Thyroid gland (tissue), 4 donors: ENCODE results near the gene CLDN4. TPM values are rescaled to one million over a fixed set of nuclear protein-coding genes. Genes with fewer than 3 reads are reported as not detected.
A peak's percentile ranks its signal among the peaks of the same experiment; 100 is the strongest.
"Not testable (repeated sequence)": the region's sequence is repeated elsewhere in the genome, so short reads cannot be mapped to it uniquely, and the experiment has no call there.

Source experiments
- DNase-seq, 2 donors: peaks; one replicate each; pipeline ENCODE4 v3.0.0-alpha.2; 2019
- H3K27ac ChIP-seq, 3 donors: fragments of 200-600 bp; sonication (generic); 1 replicate in 2 of 3; 2 replicates in 1 of 3; pipeline ENCODE4 v1.5.1; 2016 to 2019; ENCODE audit warnings: mild to moderate bottlenecking in 1 of 3, moderate library complexity in 1 of 3
- H3K27me3 ChIP-seq: fragments of 200-600 bp; sonication (generic); one replicate; pipeline ENCODE4 v1.5.1; 2019
- H3K36me3 ChIP-seq, 2 donors: fragments of 200-600 bp; sonication (generic); one replicate each; pipeline ENCODE4 v1.5.1; 2016 to 2019
- H3K4me1 ChIP-seq, 2 donors: fragments of 200-600 bp; sonication (generic); one replicate each; pipeline ENCODE4 v1.5.1; 2017 to 2019
- H3K4me3 ChIP-seq, 3 donors: fragments of 200-600 bp; sonication (generic); replicated peaks in 1 of 3; 1 replicate in 2 of 3; 2 replicates in 1 of 3; pipeline ENCODE4 v1.5.1; 2016; ENCODE audit warnings: mild to moderate bottlenecking in 1 of 3
- H3K9me3 ChIP-seq: fragments of 200-600 bp; sonication (generic); one replicate; pipeline ENCODE4 v1.5.1; 2017
- POLR2A ChIP-seq, 2 donors: fragments of 450-650 bp; IDR thresholded peaks; one replicate each; pipeline ENCODE4 v1.6.1; 2017; ENCODE audit warnings: antibody characterized with exemption in 2 of 2, mild to moderate bottlenecking in 2 of 2, moderate library complexity in 1 of 2
- WGBS, 2 donors: methylation state at CpG; one replicate each; pipeline ENCODE4 v1.1.5; 2017; 5-methylcytosine and 5-hydroxymethylcytosine counted together
- intact Hi-C: fragments of 100-400 bp; cut with DNase I; formaldehyde crosslinking; loops from one replicate; pipeline ENCODE4 v1.15.1; 2023
- total RNA-seq, 4 donors: library from RNA; depleted of rRNA; stranded (reverse); fragments of >200 nt; gene quantifications; one replicate each; pipeline ENCODE4 v1.2.3, GENCODE V29; 2016
- TF ChIP-seq, protein P1 (sequence below), 6 experiments: fragments of 200-600 bp in 3 of 6; fragments of 450-650 bp in 3 of 6; sonication (generic) in 3 of 6; IDR thresholded peaks; one replicate each; pipeline ENCODE4 v1.5.1; 2016 to 2019; ENCODE audit warnings: antibody characterized with exemption in 6 of 6, mild to moderate bottlenecking in 2 of 6, inconsistent platforms in 1 of 6, moderate library complexity in 1 of 6

CLDN4 gene
- total RNA-seq, 4 donors from 2014 or later: 178 to 301 (median 196) TPM

DNA sequence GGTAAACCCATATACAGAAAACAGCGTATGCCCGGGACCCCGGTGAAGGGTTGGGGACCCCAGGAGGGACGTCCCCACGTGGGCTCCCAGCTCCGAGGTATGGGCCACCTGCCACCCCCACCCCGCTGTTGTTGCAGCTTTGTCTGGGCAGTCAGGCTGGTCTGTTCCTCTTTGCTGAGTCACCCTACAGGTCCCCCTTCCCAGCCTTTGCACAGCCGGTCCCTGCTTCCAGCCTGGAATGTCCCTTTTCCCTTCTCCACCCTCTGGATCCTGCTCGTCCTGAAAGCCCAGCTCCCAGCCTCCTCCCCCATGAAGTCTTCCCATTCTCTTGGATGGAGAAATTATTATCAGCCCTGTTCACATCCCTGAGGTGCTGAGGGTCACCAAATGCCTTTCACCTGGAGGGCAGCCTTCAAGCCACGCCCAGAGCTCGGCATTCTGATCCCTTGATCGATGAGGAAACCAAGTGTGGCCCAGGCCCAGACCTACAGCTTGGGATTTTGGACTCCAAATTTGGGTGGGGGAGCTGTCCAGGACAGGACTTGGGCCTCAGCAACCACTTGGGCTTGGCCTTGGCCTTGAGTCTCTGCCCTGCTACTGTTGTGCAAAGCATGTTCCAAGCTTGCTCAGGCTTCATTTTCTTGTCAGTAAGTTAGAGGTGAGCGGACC is 2.6 kb downstream of the CLDN4 start:
- intact Hi-C loops: no loop called here
- peak in 1 of 2 donors; percentile 50 for TF ChIP-seq POLR2A (IDR thresholded peaks at IDR 0.05)
- TF ChIP-seq, protein P1, sequence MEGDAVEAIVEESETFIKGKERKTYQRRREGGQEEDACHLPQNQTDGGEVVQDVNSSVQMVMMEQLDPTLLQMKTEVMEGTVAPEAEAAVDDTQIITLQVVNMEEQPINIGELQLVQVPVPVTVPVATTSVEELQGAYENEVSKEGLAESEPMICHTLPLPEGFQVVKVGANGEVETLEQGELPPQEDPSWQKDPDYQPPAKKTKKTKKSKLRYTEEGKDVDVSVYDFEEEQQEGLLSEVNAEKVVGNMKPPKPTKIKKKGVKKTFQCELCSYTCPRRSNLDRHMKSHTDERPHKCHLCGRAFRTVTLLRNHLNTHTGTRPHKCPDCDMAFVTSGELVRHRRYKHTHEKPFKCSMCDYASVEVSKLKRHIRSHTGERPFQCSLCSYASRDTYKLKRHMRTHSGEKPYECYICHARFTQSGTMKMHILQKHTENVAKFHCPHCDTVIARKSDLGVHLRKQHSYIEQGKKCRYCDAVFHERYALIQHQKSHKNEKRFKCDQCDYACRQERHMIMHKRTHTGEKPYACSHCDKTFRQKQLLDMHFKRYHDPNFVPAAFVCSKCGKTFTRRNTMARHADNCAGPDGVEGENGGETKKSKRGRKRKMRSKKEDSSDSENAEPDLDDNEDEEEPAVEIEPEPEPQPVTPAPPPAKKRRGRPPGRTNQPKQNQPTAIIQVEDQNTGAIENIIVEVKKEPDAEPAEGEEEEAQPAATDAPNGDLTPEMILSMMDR (IDR thresholded peaks at IDR 0.05): no peak
- WGBS, 2 donors: 51 to 54% methylated on average over 13 of the region's 13 CpGs
- Histone ChIP-seq H3K4me1 (peaks cover 27 to 33% of the 10 kb centered on the region in 2 donors), H3K27ac (peak overlapping the region; percentile 90 to 98 (median 95)), H3K36me3 (no peaks in the 10 kb centered on the region), H3K4me3 (peak overlapping the region in 1 of 3 donors; percentile 60), H3K27me3 (no peaks in the 10 kb centered on the region), H3K9me3 (no peaks in the 10 kb centered on the region)
- DNase-seq: peak; percentile 54 to 65

DNA sequence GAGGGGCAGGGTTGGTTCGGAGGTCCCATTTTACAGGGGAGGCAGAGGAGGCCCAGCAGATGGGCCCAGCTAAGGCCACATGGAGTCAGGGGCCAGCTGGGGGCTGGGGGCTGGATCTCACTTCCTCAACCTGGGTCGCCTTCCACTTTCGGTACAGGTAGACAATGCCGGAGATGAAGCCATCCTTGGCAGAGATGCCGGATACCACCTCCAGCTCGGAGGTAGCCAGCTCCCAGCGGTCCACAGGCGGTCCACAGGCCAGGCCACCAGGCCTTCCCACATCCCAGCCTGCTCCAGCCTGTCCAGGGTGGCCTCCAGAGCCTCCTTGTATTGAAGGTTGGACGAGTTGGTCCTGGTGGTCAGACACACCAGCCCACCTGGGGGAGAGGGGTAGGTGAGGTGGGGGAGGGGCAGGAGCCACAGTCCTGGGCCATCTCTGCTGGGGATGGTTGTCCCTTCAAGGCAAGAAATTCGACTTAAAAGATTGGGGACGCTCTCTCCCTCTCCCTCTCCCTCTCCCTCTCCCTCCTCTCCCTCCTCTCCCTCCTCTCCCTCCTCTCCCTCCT is 3.9 kb downstream of the CLDN4 start:
- Histone ChIP-seq H3K27ac (peak overlapping the region in 1 of 3 donors; percentile 17), H3K9me3 (no peaks in the 10 kb centered on the region), H3K4me3 (no peak overlapping the region), H3K4me1 (peaks cover 13 to 20% of the 10 kb centered on the region in 2 donors), H3K36me3 (no peaks in the 10 kb centered on the region), H3K27me3 (no peaks in the 10 kb centered on the region)
- no peak for DNase-seq
- 92 to 94% methylated on average over 4 to 5 of the region's 11 CpGs for WGBS, 2 donors
- no peak for TF ChIP-seq POLR2A (IDR thresholded peaks at IDR 0.05)
- TF ChIP-seq, protein P1 (IDR thresholded peaks at IDR 0.05): no peak
- intact Hi-C loops: no loop called here

DNA sequence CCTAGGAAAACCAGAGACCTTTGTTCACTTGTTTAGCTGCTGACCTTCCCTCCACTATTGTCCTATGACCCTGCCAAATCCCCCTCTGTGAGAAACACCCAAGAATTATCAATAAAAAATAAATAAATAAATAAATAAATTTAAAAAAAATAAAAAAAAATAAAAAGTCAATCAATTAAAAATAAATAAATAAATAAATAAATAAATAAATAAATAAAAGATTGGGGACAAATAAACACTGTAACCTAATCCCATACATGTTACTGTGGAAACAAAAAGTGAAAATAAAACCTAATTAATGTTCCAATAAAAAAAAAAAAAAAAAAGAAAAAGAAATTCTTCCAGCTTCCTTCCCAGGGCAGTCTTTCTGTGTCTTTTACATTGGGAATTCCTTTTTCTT is 6.4 kb downstream of the CLDN4 start:
- intact Hi-C loops: not testable (repeated sequence)

DNA sequence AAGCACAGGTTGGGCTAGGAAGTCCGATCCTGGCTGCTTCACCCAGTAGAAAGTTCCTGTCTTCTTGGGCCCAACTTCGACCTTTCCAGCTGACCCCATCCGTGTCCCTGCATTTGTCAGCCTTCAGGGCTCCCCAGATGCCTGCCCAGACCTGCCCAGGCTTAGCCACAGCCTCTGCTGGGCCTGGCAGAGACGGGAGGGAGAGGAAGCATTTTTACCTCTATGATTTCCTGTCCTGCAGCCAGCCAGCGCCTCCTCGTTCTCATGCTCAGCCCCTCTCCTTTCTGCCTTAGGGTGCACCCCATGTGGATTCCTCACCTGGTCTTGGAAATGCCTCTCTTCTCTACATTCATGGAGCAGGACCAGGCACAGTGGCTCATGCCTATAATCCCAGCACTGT is 7.8 kb downstream of the CLDN4 start:
- Histone ChIP-seq H3K9me3 (no peaks in the 10 kb centered on the region), H3K27me3 (no peaks in the 10 kb centered on the region), H3K4me3 (no peak overlapping the region), H3K4me1 (peaks cover 10 to 20% of the 10 kb centered on the region in 2 donors), H3K36me3 (no peaks in the 10 kb centered on the region), H3K27ac (no peak overlapping the region)
- DNase-seq: no peak
- TF ChIP-seq POLR2A (IDR thresholded peaks at IDR 0.05): no peak
- TF ChIP-seq, protein P1 (IDR thresholded peaks at IDR 0.05): no peak
- intact Hi-C loops: no loop called here
- 74 to 83% methylated on average over 6 of the region's 6 CpGs for WGBS, 2 donors

More for the DNA sequence above, 6.4 kb downstream of the CLDN4 start:
- not testable (repeated sequence) for H3K9me3 ChIP-seq, H3K27me3 ChIP-seq, H3K4me3 ChIP-seq, DNase-seq, H3K27ac ChIP-seq, H3K36me3 ChIP-seq
- H3K4me1 ChIP-seq: peaks cover 16 to 19% of the 10 kb centered on the region in 2 donors

DNA sequence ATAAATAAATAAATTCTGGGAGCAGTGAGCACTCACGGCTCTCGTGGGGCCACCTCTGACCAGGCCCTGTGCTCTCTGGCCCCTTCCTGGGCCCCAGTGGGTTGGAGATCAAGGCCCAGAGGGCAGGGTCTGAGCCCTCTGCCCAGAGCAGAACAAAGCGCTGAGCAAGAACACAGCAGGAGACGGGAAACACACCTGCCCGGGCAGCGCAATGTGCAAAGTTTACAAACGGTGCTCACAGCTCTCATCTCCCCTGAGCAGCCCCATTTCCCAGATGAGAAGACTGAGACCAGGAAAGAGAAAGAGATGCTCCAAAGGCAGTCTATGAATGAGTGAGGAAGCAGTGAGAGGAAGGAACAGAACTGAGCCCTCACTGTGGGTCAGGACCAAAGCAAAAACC is 8.5 kb downstream of the CLDN4 start:
- 94 to 97% methylated on average over 7 of the region's 7 CpGs for WGBS, 2 donors
- DNase-seq: no peak
- Histone ChIP-seq H3K27ac (no peak overlapping the region), H3K4me3 (no peak overlapping the region), H3K4me1 (peaks cover 9 to 20% of the 10 kb centered on the region in 2 donors), H3K27me3 (no peaks in the 10 kb centered on the region), H3K9me3 (no peaks in the 10 kb centered on the region), H3K36me3 (no peaks in the 10 kb centered on the region)
- TF ChIP-seq, protein P1 (IDR thresholded peaks at IDR 0.05): no peak
- TF ChIP-seq POLR2A (IDR thresholded peaks at IDR 0.05): no peak
- intact Hi-C loops: no loop called here
